GM21528 (cell line): Measurements from ENCODE around the gene SLK.

Experiments used
- ATAC-seq: cut with Tn5 transposase; IDR thresholded peaks from one replicate; pipeline ENCODE4 v1.9.1; 2021; ENCODE audit warnings: mild to moderate bottlenecking, moderate library complexity; ENCODE audit not compliant: unreplicated experiment, low FRiP score

The SLK gene

DNA sequence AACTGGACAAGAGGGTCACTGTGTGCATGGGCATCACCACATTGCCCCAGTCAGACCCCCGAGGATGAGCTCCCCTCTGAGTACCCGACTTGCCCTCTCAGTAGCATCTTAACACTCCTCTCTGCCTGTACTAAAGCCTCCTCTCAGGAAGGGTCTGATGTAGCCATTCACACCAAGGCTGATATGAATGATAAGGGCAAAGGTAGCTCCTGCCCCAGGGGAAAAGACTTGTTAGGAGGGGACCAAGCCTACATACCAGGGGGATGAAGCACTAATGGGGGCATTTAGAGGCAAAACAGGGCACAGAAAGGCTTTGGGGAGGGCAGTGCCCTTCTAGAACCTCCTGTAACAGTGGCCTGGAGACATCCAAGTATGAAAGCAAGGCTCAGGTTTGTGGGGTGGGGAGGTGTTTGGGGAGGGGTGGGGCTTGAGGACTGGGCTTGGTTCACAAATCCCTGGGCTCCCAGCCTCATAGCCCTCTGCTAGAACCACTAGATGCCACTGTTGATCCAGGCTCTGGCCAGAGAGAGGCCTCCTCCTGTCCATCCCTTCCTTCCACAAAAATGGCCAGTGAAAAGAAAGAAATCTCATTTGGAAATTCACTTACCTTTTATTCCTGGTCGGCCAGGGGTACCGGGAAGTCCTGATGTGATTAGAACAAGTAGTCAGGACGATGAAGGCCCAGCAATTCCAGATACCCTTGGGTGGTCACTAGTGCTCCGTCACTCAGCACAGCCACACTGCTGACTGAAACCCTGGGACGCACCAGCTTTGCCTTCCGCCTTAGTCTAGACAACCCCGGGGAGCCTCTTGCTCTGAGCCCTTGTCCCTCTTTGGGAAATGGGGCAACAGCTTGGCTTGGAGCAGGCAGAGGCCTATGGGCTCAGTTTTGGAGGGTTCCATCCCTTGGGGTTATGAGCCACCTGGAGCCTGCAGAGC lies 78.5 kb downstream of the SLK start:
- ATAC-seq = no peak

DNA sequence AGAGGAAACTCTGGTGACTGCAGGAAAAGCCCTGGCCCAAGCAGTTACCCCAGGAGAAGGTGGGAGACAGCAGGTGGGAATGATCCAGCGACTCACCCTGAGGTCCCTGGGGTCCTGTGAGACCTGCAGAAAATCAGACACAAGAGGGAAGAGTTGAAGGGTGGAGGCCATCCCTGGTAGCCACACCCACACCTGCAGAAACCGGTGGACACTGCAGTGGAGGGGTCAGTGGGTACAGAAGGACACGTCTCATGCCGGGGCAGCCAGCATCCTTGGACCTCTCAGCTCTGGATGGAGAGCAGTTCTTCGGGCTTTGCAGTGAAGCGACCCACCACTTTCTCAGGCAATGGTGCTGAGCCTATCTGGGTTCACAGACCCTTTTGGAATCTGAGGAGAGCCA lies 79.7 kb downstream of the SLK start:
- ATAC-seq = no peak

DNA sequence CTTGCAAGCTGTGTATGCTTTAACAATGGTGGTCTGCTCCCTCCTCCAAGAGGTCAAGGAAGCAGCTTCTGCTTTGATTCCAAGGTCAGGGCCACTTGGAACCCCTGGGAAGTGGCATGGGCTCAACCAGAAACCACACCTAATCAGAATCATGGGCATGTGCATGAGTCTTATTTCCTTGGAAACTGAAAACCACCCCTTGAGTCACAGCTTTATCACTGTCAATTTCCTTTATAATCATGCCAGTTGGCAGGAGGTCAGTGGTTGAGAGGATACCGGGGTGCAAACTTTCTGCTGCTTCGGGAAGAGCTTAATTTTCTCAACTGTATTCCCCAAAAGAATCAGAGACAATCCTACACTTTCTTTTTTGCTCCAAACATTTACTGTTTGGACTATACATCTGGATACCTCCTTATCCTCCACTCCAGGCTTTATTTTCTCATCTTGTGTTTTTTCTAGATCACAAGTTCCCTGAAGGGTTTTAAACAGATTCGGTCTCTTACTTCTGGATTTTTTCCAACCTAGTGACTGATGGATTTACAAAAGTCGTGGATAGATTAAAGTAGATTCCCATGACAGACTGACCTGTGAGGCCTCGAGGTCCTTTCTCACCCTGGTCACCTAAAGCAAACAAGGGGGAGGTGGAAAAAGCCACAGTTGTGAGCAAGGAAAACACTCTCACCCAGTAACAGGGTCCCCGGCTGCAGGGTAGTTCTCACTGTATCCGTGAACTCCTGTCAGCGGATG lies 82.7 kb downstream of the SLK start:
- no peak for ATAC-seq

- no peak for ATAC-seq
These were observed 85.5 kb downstream of the SLK start for GRCh38 chr10:104052431-104052830.

DNA sequence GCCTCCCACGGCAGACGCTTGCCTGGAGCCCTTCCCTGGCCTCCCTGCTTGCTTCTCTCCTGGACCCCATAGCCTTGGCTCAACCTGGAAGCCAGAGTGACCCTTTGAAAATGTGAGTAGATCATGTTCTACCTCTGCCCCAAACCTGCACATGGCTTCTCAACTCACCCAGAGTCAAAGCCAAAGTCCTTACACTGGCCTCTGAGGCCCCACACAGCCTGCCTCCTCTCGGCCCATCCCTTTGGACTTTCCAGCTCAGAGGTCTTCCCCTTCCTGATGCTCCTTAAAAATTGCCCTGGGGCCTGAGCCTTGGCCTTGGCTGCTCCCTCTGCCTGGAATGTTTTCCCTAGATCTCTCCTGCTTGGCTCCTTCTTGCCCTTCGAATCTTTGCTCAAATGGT lies 86.3 kb downstream of the SLK start:
- no peak for ATAC-seq

- no peak for ATAC-seq
These were observed 87.5 kb downstream of the SLK start for GRCh38 chr10:104054430-104054829.

DNA sequence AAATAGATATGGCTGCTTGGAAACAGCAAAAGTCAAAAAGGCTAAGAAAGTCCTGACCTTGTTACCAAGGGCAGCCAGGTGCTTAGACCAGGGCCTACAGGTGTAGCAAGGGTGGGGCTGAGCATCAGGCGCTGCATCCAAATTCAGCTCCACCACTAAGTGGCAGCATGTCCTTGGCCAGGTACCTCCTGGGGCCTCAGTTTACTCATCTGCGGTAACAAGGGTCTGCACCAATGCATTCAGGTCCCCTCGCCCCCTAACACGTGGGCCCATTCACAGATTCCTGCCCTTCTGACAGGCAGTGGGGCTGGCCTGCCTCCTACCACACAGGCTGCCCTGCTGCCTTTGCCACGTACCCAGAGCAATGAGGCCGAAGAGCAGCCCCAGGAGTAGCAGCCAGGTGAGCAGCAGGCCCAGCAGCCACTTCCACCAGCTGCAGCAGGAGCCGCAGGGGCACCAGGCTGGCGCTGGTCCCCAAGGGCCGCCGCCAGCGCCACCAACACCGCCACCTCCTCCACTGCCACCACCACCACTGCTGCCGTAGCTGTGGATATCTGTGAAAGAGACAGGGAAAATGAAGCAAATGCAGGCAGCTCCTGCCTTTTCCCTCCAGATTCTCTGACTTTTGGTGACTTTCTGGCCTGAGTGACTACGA lies 89.8 kb downstream of the SLK start:
- no peak for ATAC-seq

- no peak for ATAC-seq
These were observed 90.8 kb downstream of the SLK start for GRCh38 chr10:104057717-104058116.

GRCh38 chr10:104059364-104059763 lies 92.4 kb downstream of the SLK start:
- ATAC-seq = no peak

GRCh38 chr10:104061196-104061595 lies 94.3 kb downstream of the SLK start:
- no peak for ATAC-seq

- no peak for ATAC-seq
These were observed 98.8 kb downstream of the SLK start for GRCh38 chr10:104065748-104066147.

DNA sequence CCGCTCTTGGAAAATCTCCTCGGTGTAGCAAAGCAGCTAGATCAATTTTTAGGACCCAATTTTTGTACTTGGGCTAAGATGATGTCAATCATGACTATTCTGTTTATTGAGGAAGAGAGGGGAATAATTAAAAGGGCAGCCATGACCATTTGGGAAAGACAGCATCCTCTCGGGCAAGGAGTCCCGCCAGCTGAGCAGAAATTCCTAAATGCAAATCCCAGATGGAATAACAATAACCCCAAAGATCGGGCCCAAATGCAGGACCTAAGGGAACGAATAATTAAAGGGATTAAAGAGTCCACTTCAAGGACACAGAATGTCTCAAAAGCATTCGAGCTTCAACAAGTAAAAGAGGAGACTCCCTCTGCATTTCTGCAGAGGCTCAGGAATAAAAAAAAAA lies 100.0 kb downstream of the SLK start:
- no peak for ATAC-seq

DNA sequence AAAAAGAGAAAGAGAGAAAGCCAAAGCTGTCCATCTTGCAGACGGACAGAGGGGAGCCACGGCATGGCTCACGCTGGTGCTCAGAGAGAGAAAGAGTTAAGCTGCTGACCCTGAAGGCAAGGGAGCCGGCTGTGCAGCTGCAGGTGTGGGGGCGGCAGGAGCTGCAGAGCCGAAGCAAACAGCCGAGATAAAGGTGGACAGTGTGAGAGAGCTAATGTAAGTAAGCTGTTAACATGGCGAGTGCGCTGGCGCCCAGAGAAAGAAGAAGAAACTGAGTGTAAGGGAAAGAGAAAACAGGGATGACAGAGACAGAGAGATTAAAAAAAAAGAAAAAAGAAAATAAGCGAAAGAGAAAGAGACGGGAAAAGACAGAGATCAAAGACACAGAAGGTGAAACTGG lies 100.6 kb downstream of the SLK start:
- ATAC-seq = no peak

DNA sequence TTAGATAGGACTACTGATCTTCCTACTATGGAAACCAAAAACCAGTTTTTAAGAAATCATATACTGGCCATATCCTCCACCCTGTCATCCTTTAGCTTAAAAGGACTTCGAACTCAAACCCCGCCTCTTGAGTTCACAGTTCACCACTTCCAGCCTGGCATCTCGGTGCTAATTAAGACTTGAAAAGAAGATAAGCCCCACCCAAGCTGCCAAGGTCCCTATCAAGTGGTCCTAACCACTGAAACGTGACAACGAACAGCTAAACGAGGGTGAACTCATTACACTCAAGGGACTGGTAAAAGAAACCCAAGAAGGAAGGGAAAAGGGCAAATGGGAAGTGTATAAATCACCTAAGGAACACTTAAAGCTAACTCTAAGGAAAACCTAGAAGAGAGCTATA lies 102.7 kb downstream of the SLK start:
- ATAC-seq = no peak

DNA sequence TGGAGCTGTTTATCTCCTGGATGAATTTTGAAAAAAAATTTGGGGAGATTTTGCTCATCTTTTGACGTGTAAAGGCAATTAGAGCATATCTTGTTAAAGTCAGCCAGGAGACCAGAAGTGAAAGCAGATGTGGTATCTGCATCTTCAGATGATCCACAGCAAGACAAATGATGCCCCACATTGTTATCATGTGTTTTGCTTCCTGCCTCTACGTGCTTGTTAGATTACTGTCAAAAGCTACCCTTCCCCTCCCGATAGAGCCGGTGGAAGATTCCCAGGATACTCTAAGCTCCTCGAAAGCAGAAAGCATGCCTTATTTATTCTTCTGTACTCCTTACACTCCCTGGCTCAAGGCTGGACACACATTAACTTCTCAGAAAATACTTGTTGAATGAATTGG lies 105.8 kb downstream of the SLK start:
- ATAC-seq = no peak

DNA sequence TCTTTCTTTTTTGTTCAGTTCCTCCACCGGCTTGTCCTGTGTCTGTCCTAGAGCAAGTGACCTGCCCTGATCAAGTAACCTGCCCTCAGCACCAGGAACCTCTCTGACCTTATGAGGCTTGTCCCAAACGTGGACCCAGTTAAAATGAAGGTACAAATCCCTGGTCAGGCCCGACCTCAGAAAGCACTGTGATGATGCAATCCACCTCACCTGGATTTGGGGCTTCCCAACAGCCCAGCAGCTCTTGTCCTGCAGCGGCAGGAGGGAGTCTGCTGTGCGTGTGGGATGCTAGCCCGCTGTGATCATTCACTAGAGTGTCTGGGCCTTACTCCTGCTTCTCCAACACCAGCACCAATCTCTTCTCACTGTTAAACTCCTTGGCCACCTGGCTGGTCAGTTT lies 107.6 kb downstream of the SLK start:
- ATAC-seq = no peak

GRCh38 chr10:104076743-104077160 lies 109.8 kb downstream of the SLK start:
- ATAC-seq = no peak

- no peak for ATAC-seq
These were observed 110.3 kb downstream of the SLK start for GRCh38 chr10:104077247-104077646.

DNA sequence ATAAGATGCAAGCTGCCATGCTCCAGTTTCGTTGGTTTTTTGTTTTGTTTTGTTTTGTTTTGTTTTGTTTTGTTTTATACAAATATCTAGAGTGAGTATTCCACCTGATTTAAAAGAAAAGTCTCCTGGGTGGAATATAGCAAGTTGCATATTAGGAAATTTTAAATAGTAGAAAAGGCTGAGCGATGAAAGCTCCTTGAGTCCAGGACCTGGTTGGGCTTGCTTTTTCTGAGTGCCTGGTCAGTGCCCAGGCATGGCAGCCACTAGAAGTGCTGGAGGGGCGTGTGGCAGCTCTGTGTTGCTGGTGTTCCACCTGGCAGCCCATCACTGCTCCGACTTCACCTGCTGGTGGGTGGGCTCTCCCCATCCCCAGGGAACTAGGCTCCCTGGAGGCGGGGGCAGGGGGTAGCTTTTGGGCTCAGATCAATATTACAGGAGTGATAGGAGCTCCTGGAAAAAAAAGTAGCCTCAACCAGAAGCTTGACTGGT lies 110.8 kb downstream of the SLK start:
- no peak for ATAC-seq
